Cerebellar nuclear complex (tissue), 1 donor: ENCODE data around the gene HHATL.

Source experiments
- DNase-seq, 2 experiments: peaks; one replicate each; lab custom pipeline; 2025; lab: John Stamatoyannopoulos, UW

Gene HHATL

DNA sequence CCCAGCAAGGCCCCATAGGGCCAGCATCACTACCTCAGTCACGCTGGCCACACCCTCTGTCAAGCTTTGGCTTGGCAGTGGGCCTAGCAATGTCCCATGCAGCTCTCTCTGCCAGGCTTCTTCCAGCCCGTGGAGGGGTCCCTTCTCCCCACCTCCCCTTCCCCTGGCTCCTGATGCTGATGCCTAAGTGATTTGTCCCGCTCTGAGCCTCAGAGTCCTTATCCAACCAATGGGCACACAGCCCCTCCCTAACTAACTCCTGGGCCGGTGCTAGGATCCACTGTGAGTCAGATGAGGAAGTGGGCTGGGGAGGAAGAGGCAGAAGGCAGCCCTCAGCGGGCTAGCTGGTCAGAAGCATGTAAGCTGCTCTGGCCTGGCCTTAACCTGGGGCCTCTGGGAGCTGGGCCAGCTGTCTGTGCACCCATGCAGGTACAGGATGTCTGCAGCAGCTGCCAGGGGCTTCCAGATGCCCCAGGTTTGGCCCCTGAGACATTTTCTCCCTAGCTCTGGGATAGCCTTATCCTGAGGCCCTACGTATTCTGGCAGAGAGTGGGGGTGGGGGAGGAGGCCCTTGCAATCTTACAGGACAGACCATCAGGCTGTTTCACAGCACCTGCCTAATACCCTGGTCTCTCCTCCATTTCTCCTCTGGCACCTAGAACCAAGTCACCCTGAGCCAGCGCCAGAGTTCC is 49.8 kb downstream of the HHATL start:
- no peak for DNase-seq

DNA sequence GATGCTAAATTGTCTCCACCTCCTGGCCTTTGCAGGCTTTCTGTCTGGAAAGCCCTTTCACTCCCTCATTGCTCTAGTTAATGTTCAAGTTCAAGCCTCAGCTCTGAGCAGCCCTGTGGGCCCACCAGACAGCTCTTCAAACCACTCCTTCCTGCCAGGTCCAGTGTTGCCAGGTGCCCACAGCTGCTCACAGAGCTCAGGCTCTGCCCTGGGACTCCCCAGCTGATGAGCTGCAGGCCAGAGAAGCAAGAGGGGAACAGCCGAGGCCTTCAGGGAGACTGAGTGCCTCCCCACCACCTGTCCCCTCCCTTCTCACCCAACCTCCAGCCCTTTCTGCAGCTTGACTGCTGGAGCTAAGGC is 50.4 kb downstream of the HHATL start:
- DNase-seq: no peak

DNA sequence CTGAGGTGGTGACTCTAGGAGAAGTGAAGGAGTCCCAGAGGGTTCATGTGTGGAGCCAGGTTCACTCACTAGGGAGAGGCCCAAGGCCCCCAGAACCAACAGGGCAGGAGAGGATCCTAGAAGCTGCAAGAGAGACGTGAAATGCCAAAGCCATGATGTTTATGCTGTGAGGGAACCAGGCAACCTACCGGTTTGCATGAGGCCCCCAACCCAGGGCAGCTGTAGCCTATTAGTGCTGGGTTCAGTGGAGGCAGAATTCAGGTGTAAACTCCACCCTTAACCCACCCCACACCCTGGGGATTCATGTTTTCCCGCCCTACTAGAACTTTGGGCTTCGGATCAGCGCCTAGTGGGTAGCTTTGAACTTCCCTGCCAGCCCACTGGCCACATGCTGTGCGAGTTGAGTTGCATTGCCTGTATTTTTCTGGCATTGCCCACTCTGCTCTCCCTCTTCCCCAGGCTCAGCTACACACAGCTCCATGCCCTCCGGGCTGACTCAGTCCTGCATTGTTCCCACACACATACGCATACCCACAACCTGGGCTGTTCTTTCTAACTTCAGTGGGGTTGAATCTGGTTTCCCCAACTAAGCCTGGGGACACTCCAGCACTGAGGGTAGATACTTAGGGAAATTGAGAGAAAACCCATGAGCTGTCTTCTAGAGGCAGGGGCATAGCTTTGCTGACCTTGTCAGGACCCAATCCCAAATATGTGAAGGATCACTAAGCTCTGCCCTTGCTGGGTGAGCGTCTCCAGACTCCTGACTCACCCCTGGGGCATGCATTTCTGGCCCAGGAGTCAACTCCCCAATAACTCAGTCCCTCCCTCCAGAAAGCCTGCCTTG is 51.1 kb downstream of the HHATL start:
- DNase-seq: no peak

DNA sequence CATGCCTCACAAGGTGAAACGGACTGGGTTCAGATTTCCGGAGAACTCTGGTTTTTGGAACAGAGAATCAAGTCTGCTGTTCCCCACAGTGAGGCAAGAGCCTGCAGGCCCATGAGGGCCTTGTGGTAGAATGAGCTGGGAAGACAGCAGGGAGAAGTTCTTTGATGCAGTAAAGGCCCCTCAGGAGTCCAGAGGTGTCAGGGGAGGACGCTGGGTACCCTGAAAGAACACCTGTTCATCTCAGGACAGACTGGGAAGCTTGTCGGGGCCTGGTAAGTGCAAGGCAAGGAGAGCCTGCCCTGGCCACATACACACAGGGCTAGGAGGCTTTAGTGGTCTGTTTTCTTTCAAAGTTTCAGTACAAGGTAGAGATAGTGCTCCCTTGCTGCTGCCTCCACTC is 52.8 kb downstream of the HHATL start:
- no peak for DNase-seq

DNA sequence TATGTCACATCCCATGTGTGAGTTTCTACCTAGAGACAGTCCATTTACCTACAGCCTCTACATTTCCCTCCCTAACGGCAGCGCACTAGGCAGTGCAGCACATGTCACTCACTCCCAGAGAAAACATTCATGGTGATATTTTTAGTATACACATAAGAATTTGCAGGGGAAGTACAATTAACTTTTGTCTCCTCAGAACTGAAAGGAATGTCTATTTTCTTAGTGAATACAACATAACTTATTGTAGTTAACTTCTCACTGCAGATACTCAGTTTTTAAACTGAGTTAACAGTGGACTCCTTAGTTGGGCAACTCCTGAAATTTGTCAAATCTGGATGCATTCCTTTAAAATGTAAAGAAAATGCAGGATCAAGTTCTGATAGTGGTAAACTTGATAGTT is 53.6 kb downstream of the HHATL start:
- no peak for DNase-seq

DNA sequence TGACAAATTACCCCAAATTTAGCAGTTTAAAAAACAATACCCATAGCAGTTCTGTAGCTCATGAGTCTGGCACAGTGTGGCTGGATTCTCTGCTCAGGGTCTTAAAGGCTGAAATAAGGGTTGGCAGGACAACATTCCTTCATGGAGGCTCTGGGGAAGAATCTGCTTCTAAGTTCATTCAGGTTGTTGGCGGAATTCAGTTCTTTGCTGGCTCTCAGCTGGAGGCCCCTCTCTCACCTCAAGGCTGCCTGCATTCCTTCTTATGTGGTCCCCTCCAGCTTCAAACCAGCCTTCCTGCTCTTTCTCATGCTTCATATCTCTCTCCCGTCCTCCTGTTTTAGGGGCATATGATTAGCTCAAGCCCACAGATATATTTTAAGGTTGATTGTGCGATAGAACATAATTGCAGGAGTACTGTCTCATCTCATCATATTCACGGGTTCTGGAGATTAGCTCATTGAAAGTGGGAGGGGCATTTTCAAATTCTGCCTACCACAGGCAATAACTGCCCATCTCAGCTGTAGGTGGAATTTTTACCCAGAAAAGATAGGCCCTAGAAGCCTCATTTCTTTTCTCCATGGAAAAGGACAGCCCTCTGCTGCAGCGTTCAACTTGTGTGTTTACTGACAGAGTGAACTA is 54.7 kb downstream of the HHATL start:
- no peak for DNase-seq
